ENCODE data around the gene S1PR4.
A peak's percentile ranks its signal among the peaks of the same experiment; 100 is the strongest.
"Not testable (repeated sequence)": the region's sequence is repeated elsewhere in the genome, so short reads cannot be mapped to it uniquely, and the experiment has no call there.

Gene S1PR4

GRCh38 chr19:3183721-3184641, 5.4 kb downstream of the S1PR4 start:
- no peak for DNase-seq

- DNase-seq = no peak
Measured at GRCh38 chr19:3184847-3185460, 6.4 kb downstream of the S1PR4 start.

GRCh38 chr19:3185461-3186159, 7.0 kb downstream of the S1PR4 start, which contains the start of gene NCLN:
Gene NCLN, plus strand, starts transcription at chr19:3185930. Its CDS starts 101 bp downstream, at chr19:3186031.
- peak; percentile 93 for DNase-seq

DNA sequence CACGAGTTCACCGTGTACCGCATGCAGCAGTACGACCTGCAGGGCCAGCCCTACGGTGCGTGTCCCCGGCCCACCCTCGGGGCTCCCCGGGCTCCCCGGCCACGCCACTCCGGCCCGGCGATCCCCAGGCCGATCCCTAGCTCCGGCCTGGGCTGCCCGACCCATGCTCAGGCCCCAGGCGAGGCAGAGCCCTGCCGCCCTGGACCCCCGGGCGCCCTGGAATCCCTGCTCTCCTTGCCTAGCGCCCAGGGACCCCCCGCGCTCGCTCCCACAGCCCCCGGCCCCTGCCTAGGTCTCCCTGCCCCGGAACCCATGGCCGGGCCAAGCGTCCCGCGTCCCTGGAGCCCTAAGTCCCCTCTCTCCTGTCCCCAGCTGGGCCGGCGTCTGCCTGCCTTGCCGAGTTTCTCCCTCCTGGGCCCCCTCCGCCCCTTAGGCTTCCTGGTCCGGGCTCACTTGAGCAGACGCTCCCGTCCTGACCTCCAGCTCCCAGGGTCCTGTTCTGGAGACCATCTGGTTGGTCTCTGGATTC, 7.7 kb downstream of the S1PR4 start:
- no peak for DNase-seq

- DNase-seq = no peak
Measured at GRCh38 chr19:3186891-3187661, 8.5 kb downstream of the S1PR4 start.

GRCh38 chr19:3187662-3188511, 9.3 kb downstream of the S1PR4 start:
- DNase-seq = no peak

- no peak for DNase-seq
Measured at GRCh38 chr19:3188627-3189596, 10.3 kb downstream of the S1PR4 start.

GRCh38 chr19:3189702-3190469, 11.3 kb downstream of the S1PR4 start:
- DNase-seq = no peak

DNA sequence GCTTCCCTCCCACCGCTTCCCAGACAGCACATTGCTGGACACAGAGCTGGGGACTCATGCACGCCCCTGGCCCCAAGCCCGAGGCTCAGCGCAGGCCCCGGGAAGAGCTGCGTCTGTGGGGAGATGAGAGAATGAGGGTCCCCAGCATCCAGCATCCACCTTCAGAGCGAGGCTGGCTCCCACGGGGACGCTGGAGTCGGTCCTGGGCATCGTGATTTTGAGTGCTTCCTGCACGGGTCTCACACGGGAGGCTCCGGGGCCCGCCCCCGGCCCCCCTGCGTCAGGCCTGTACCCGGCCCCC, 11.9 kb downstream of the S1PR4 start:
- no peak for DNase-seq

DNA sequence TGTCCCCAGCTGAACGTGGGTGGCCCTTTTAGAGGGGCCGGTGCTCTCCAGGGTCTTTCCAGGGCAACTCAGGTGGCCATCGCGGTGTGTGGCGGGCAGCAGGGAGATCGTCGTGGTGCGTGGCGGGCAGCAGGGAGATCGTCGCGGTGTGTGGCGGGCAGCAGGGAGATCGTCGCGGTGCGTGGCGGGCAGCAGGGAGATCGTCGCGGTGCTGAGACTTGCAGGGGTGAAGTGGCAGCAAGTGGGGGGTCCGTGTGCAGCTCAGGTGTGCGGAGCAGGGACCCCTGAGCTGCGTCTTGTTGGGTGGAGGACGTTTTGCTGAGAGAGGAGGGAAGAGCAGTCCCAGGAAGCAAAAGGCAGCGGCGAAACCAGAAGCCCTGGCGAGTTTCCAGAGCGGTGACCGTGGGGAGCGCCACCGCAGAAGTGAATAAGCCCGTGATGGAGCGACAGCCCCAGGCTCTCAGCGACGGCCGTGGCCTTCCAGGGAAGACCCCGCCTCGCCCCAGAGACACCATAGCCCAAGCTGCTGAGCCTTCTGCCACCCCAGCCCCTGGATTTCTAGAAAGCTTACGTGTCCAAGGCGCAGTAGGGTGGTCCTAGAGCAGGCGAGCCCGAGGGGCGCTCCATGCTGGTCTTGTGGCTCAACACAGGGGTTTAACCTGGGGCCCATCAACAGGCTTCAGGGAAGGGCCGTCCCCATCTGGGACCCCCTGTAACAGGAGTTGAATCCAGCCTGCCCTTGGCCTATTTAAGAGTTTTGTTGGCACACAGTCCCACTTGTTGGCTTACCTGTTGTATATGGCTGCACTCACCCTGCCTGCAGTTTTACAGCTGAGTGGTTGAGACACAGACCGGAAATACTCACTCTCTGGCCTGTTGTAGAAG, 12.6 kb downstream of the S1PR4 start:
- DNase-seq = no peak

- not testable (repeated sequence) for DNase-seq
Measured at GRCh38 chr19:3191806-3192104, 13.2 kb downstream of the S1PR4 start.

DNA sequence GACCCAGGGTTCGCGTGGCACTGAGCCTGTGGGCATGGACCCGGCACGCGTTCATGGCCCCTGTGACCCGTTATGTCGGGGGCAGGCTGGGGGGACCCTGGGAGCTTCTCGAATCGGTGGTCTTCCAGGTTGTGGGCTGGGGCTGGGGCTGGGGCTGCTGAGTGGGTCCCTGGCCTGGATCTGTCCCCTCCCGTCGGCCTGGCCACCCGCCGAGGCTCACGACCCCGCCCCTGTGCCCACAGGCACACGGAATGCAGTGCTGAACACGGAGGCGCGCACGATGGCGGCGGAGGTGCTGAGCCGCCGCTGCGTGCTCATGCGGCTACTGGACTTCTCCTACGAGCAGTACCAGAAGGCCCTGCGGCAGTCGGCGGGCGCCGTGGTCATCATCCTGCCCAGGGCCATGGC, 13.7 kb downstream of the S1PR4 start:
- DNase-seq = no peak

DNA sequence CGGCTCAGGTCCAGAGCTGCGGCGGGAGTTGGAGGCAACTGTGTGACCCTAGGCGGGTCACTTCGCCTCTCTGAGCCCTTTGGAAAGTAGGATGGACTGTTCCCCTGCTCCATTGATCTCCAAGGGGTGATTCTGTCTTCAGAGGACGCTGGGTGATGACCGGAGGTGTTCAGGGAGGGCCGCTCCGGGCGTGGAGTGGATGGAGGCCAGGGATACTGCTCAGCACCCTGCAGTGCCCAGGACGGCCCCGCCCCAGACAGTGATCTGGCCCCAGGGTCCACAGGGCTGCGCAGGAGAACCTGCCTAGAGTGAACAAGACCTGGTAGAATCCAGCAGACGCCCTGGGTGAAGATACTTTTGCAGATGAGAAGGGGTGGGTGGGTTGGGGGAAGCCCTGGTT, 14.1 kb downstream of the S1PR4 start:
- no peak for DNase-seq

DNA sequence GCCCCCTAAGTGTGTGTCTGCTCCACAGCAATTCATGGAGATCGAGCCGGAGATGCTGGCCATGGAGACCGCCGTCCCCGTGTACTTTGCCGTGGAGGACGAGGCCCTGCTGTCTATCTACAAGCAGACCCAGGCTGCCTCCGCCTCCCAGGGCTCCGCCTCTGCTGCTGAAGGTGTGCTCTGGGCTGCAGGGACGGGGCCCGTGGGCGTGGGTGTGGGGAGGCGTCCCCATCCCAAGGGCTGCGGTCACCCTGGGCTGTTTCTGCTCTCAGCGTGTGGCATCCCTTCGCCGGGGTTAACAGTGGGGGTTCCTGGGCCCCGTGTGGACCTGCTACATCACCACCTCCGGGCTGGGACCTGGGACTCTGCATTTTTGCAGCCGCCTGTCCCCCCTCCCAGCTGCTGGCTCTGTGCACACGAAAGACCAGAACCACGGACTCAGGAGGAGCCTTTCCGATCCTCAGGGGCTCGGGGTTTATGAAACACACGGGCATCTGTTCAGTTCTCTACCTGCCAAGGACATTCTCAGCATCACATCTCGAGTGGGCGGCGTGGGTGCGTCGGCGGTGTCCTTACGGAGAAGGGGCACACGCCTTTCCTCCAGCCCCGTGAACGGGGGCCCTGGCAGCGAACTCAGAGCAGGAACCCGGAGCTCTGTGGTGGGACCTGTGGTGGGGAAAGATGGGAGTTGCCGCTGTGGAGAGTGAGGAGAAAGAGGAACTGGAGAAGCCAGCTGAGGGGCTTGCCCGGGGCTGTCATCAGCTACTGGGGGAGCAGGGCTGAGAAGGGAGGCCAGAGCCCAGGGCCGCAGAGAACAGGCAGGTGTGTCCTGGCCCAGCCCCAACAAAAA, 14.9 kb downstream of the S1PR4 start:
- DNase-seq = no peak

GRCh38 chr19:3194106-3195087, 15.8 kb downstream of the S1PR4 start:
- no peak for DNase-seq

DNA sequence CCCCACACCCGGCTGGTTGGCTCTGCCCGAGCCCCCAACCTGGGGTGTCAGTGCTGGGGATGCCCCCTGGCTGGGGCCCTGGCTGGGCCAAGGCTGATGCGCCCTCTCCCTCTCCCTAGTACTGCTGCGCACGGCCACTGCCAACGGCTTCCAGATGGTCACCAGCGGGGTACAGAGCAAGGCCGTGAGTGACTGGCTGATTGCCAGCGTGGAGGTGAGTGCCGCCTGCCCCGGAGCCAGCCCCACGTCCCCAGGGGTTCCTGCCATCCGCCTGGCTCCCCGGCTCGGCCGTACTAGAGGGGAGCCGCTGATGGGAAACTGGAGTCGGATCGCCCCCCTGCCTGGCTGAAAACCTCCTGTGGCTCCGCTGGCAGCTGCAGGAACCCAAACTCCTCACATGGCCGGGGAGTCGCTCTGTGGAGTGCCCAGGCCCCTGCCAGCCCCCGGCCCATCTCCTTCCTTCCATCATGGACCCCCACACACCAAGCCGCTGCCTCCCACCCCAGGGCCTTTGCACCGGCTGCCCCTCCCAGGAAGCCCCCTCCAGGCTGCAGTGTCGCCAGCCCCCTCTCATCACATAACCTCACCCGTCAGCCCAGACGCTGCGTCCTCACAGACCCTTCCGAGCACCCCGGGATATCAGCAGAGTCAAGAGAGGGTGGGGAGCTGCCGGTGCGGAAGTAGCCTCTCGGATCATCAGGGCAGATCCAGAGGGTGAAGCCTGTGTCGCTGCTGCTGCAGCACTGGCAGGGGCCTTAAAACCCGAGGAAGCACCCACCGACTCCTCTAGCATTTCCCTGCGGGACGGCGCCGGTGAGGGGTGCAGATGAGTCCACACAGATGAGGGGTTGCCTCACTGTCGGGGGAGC, 17.7 kb downstream of the S1PR4 start:
- DNase-seq = no peak
